ENCODE results near the gene MYOCD. TPM values are rescaled to one million over a fixed set of nuclear protein-coding genes. Genes with fewer than 3 reads are reported as not detected.

The MYOCD gene
- total and polyA plus RNA-seq, 2 experiments from 2014 or later: 2.2 to 8.4 TPM

- Histone ChIP-seq H3K4me3 (no peak overlapping the region), H3K27ac (no peak overlapping the region), H3K27me3 (peaks cover 9% of the 10 kb centered on the region), H3K36me3 (replicated peaks; ENCODE audit: insufficient read depth, low read depth) (no peaks in the 10 kb centered on the region), H3K4me2 (no peak overlapping the region), H3K9me3 (ENCODE audit: low read depth) (no peaks in the 10 kb centered on the region), H3K79me2 (no peaks in the 10 kb centered on the region), H4K20me1 (ENCODE audit: insufficient read depth, poor library complexity, severe bottlenecking) (no peaks in the 10 kb centered on the region), H3K4me1 (ENCODE audit: insufficient read depth) (no peaks in the 10 kb centered on the region), H3K9me2 (replicated peaks; ENCODE audit: insufficient read depth) (no peaks in the 10 kb centered on the region), H2AFZ (no peak overlapping the region)
- DNase-seq (ENCODE audit: low spot score): no peak
- 91% methylated on average over 1 of the region's 1 CpG for WGBS (ENCODE audit: low lambda C conversion rate, missing lambda C conversion rate)
- TF ChIP-seq EZH2phosphoT487 (IDR thresholded peaks at IDR 0.05; ENCODE audit: low read depth, severe bottlenecking, unreplicated experiment) (no peak), CTCF (IDR thresholded peaks at IDR 0.05; ENCODE audit: poor library complexity) (no peak), EZH2 (IDR thresholded peaks at IDR 0.05; ENCODE audit: borderline replicate concordance) (no peak)
Observed at GRCh38 chr17:12659500-12659899, 6.2 kb upstream of the MYOCD start.

- H3K27ac ChIP-seq: no peak overlapping the region
Observed at GRCh38 chr17:12664252-12664651, 1.4 kb upstream of the MYOCD start.

GRCh38 chr17:12664894-12665262 is 812 bp upstream of the MYOCD start:
- 14% methylated on average over 11 of the region's 11 CpGs for WGBS (ENCODE audit: low lambda C conversion rate, missing lambda C conversion rate)
- peak overlapping the region; percentile 98 for H3K4me2 ChIP-seq

More at GRCh38 chr17:12664252-12664651, 1.4 kb upstream of the MYOCD start:
- Histone ChIP-seq H2AFZ (no peak overlapping the region), H3K36me3 (replicated peaks; ENCODE audit: insufficient read depth, low read depth) (no peaks in the 10 kb centered on the region), H3K9me3 (ENCODE audit: low read depth) (no peaks in the 10 kb centered on the region), H4K20me1 (ENCODE audit: insufficient read depth, poor library complexity, severe bottlenecking) (no peaks in the 10 kb centered on the region), H3K4me3 (no peak overlapping the region), H3K79me2 (no peaks in the 10 kb centered on the region), H3K4me2 (peak overlapping the region; percentile 98), H3K9me2 (replicated peaks; ENCODE audit: insufficient read depth) (no peaks in the 10 kb centered on the region), H3K27me3 (peaks cover 34% of the 10 kb centered on the region), H3K4me1 (ENCODE audit: insufficient read depth) (peaks cover 4% of the 10 kb centered on the region)
- TF ChIP-seq CTCF (IDR thresholded peaks at IDR 0.05; ENCODE audit: poor library complexity): no peak
- no peak for TF ChIP-seq EZH2phosphoT487 (IDR thresholded peaks at IDR 0.05; ENCODE audit: low read depth, severe bottlenecking, unreplicated experiment)
- no peak for TF ChIP-seq EZH2 (IDR thresholded peaks at IDR 0.05; ENCODE audit: borderline replicate concordance)
- no peak for DNase-seq (ENCODE audit: low spot score)
- 74% methylated on average over 11 of the region's 11 CpGs for WGBS (ENCODE audit: low lambda C conversion rate, missing lambda C conversion rate)

More at GRCh38 chr17:12664894-12665262, 812 bp upstream of the MYOCD start:
- Histone ChIP-seq H2AFZ (peak overlapping the region; percentile 97), H3K9me3 (ENCODE audit: low read depth) (no peaks in the 10 kb centered on the region), H3K79me2 (no peaks in the 10 kb centered on the region), H3K4me1 (ENCODE audit: insufficient read depth) (peaks cover 4% of the 10 kb centered on the region), H3K9me2 (replicated peaks; ENCODE audit: insufficient read depth) (no peaks in the 10 kb centered on the region), H3K27me3 (peaks cover 34% of the 10 kb centered on the region), H3K27ac (no peak overlapping the region), H4K20me1 (ENCODE audit: insufficient read depth, poor library complexity, severe bottlenecking) (no peaks in the 10 kb centered on the region), H3K36me3 (replicated peaks; ENCODE audit: insufficient read depth, low read depth) (no peaks in the 10 kb centered on the region), H3K4me3 (peak overlapping the region; percentile 63)
- no peak for DNase-seq (ENCODE audit: low spot score)
- TF ChIP-seq CTCF (IDR thresholded peaks at IDR 0.05; ENCODE audit: poor library complexity) (no peak), EZH2phosphoT487 (IDR thresholded peaks at IDR 0.05; ENCODE audit: low read depth, severe bottlenecking, unreplicated experiment) (no peak), EZH2 (IDR thresholded peaks at IDR 0.05; ENCODE audit: borderline replicate concordance) (no peak)
